Measurements from ENCODE around the gene PDE5A. TPM values are rescaled to one million over a fixed set of nuclear protein-coding genes. Genes with fewer than 3 reads are reported as not detected.

The PDE5A gene
- total RNA-seq (ENCODE audit: unreplicated experiment), result 3.2 TPM
- long read RNA-seq, result 0 reads

GRCh38 chr4:119628281-119629141 lies at the start of gene PDE5A:
Gene PDE5A (minus strand): TSS chr4:119628804. CDS start chr4:119628671, 133 bp downstream.
- peak; percentile 62 for TF ChIP-seq CTCF (IDR thresholded peaks at IDR 0.05; ENCODE audit: partially characterized antibody, unreplicated experiment)
- Mint-ChIP-seq H3K4me1 (ENCODE audit: low read depth, unreplicated experiment) (peaks cover 6% of the 10 kb centered on the region), H3K4me3 (ENCODE audit: unreplicated experiment) (peak within 1 kb of the TSS; percentile 86), H3K27ac (ENCODE audit: unreplicated experiment) (no peak within 1 kb of the TSS), H3K36me3 (ENCODE audit: unreplicated experiment) (no peaks in the 10 kb centered on the region), H3K27me3 (ENCODE audit: unreplicated experiment) (peaks cover 4% of the 10 kb centered on the region), H3K9me3 (ENCODE audit: unreplicated experiment) (peaks cover 2% of the 10 kb centered on the region)
- peak; percentile 90 for DNase-seq

GRCh38 chr4:119676101-119676500 lies 47.5 kb upstream of the PDE5A start:
- Mint-ChIP-seq H3K4me3 (ENCODE audit: unreplicated experiment) (no peak overlapping the region), H3K9me3 (ENCODE audit: unreplicated experiment) (no peaks in the 10 kb centered on the region), H3K27me3 (ENCODE audit: unreplicated experiment) (peaks cover 3% of the 10 kb centered on the region), H3K4me1 (ENCODE audit: low read depth, unreplicated experiment) (no peaks in the 10 kb centered on the region), H3K36me3 (ENCODE audit: unreplicated experiment) (no peaks in the 10 kb centered on the region), H3K27ac (ENCODE audit: unreplicated experiment) (no peak overlapping the region)
- no peak for TF ChIP-seq CTCF (IDR thresholded peaks at IDR 0.05; ENCODE audit: partially characterized antibody, unreplicated experiment)
- no peak for DNase-seq

GRCh38 chr4:119675391-119675790 lies 46.8 kb upstream of the PDE5A start:
- no peaks in the 10 kb centered on the region for H3K36me3 Mint-ChIP-seq (ENCODE audit: unreplicated experiment)
- H3K9me3 Mint-ChIP-seq (ENCODE audit: unreplicated experiment), result no peaks in the 10 kb centered on the region
- H3K27ac Mint-ChIP-seq (ENCODE audit: unreplicated experiment), result no peak overlapping the region
- H3K4me3 Mint-ChIP-seq (ENCODE audit: unreplicated experiment), result no peak overlapping the region
- DNase-seq, result no peak
- peaks cover 3% of the 10 kb centered on the region for H3K27me3 Mint-ChIP-seq (ENCODE audit: unreplicated experiment)
- H3K4me1 Mint-ChIP-seq (ENCODE audit: low read depth, unreplicated experiment), result no peaks in the 10 kb centered on the region
- no peak for TF ChIP-seq CTCF (IDR thresholded peaks at IDR 0.05; ENCODE audit: partially characterized antibody, unreplicated experiment)

- TF ChIP-seq CTCF (IDR thresholded peaks at IDR 0.05; ENCODE audit: partially characterized antibody, unreplicated experiment), result no peak
- Mint-ChIP-seq H3K36me3 (ENCODE audit: unreplicated experiment) (no peaks in the 10 kb centered on the region), H3K9me3 (ENCODE audit: unreplicated experiment) (no peaks in the 10 kb centered on the region), H3K4me3 (ENCODE audit: unreplicated experiment) (no peak overlapping the region), H3K4me1 (ENCODE audit: low read depth, unreplicated experiment) (no peaks in the 10 kb centered on the region), H3K27me3 (ENCODE audit: unreplicated experiment) (peaks cover 3% of the 10 kb centered on the region), H3K27ac (ENCODE audit: unreplicated experiment) (no peak overlapping the region)
- DNase-seq, result no peak
Observed at GRCh38 chr4:119672938-119673337, 44.3 kb upstream of the PDE5A start.

- no peak for DNase-seq
- Mint-ChIP-seq H3K27ac (ENCODE audit: unreplicated experiment) (no peak overlapping the region), H3K36me3 (ENCODE audit: unreplicated experiment) (no peaks in the 10 kb centered on the region), H3K9me3 (ENCODE audit: unreplicated experiment) (no peaks in the 10 kb centered on the region), H3K4me1 (ENCODE audit: low read depth, unreplicated experiment) (no peaks in the 10 kb centered on the region), H3K27me3 (ENCODE audit: unreplicated experiment) (peaks cover 3% of the 10 kb centered on the region), H3K4me3 (ENCODE audit: unreplicated experiment) (no peak overlapping the region)
- no peak for TF ChIP-seq CTCF (IDR thresholded peaks at IDR 0.05; ENCODE audit: partially characterized antibody, unreplicated experiment)
Observed at GRCh38 chr4:119672086-119672485, 43.5 kb upstream of the PDE5A start.
